GM12891 (cell line): ENCODE results near the gene PIK3R2.

Experiments
- PAX5 ChIP-seq: IDR thresholded peaks from 2 replicates; pipeline ENCODE4 v1.6.1; 2011; ENCODE audit warnings: low read length, moderate library complexity, mild to moderate bottlenecking; ENCODE audit not compliant: insufficient read depth, severe bottlenecking
- POLR2A ChIP-seq: IDR thresholded peaks from 2 replicates; pipeline ENCODE4 v1.6.1; 2011; ENCODE audit warnings: low read depth, low read length, control low read depth
- POLR2AphosphoS5 ChIP-seq: IDR thresholded peaks from 2 replicates; pipeline ENCODE4 v1.6.1; 2011; ENCODE audit warnings: low read depth, low read length, control low read depth
- POU2F2 ChIP-seq: IDR thresholded peaks from 2 replicates; pipeline ENCODE4 v1.6.1; 2011; ENCODE audit warnings: low read depth, mild to moderate bottlenecking, control low read depth, low read length, moderate library complexity
- SPI1 ChIP-seq: IDR thresholded peaks from 2 replicates; pipeline ENCODE4 v1.6.1; 2011; ENCODE audit warnings: low read depth, low read length, control low read depth
- TAF1 ChIP-seq: IDR thresholded peaks from 2 replicates; pipeline ENCODE4 v1.6.1; 2011; ENCODE audit warnings: low read depth, low read length, control low read depth

DNA sequence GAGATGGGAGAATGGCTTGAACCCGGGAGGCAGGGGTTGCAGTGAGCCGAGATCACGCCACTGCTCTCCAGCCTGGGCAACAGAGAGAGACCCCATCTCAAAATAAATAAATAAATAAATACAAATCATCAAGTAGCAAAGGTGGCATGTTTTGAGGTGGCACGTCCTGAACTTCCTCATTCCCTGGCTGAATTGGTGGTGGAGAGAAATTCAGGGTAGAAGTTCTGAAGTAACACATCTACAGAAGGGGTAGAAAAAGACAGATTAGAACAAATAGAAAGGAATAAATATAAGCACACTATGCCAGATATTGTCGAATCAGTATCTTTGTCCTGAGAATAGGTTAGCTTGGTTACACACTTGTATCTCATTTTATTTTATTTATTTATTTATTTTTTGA is 27.0 kb downstream of the PIK3R2 start:
- no peak for TF ChIP-seq POLR2AphosphoS5
- TF ChIP-seq TAF1, result no peak
- TF ChIP-seq POU2F2, result no peak
- no peak for TF ChIP-seq POLR2A
- no peak for TF ChIP-seq SPI1
- TF ChIP-seq PAX5, result no peak
